Adrenal gland (tissue), 12 donors: Measurements from ENCODE around the gene CIB2. TPM values are rescaled to one million over a fixed set of nuclear protein-coding genes. Genes with fewer than 3 reads are reported as not detected.

Experiments
- DNase-seq, 7 donors: peaks; one replicate each; pipeline ENCODE4 v3.0.0-alpha.2; 2019 to 2020
- H3K27ac ChIP-seq, 5 donors: fragments of 200-600 bp; sonication (generic) in 4 of 5; 1 replicate in 3 of 5; 2 replicates in 2 of 5; pipeline versions ENCODE4 v1.5.1 to v1.8.0; 2016 to 2020; ENCODE audit warnings: mild to moderate bottlenecking in 1 of 5
- H3K27me3 ChIP-seq: fragments of 200-600 bp; 2 replicates; pipeline ENCODE4 v1.8.0; 2021
- H3K36me3 ChIP-seq, 2 donors: fragments of 200-600 bp; replicated peaks in 1 of 2; 1 replicate in 1 of 2; 2 replicates in 1 of 2; pipeline versions ENCODE4 v1.5.1 to v1.8.0; 2018 to 2022
- H3K4me1 ChIP-seq, 2 donors: fragments of 200-600 bp; replicated peaks in 1 of 2; 1 replicate in 1 of 2; 2 replicates in 1 of 2; pipeline versions ENCODE4 v1.5.1 to v1.8.0; 2018 to 2021
- H3K4me3 ChIP-seq, 4 donors: fragments of 200-600 bp; sonication (generic) in 3 of 4; one replicate each; pipeline ENCODE4 v1.5.1; 2016 to 2018
- H3K9me3 ChIP-seq, 3 donors: fragments of 200-600 bp; sonication (generic) in 1 of 3; replicated peaks in 1 of 3; 1 replicate in 2 of 3; 2 replicates in 1 of 3; pipeline versions ENCODE4 v1.5.1 to v1.8.0; 2016 to 2021
- POLR2A ChIP-seq, 2 donors: fragments of 450-650 bp; IDR thresholded peaks; one replicate each; pipeline ENCODE4 v1.6.1; 2017; ENCODE audit warnings: antibody characterized with exemption in 2 of 2, mild to moderate bottlenecking in 2 of 2, moderate library complexity in 1 of 2
- WGBS, 4 donors: extraction: QIAGEN DNeasy Blood & Tissue Kit in 2 of 4; methylation state at CpG; one replicate each; pipeline versions ENCODE4 v1.1.5 to v1.1.7; 2013 to 2017; 5-methylcytosine and 5-hydroxymethylcytosine counted together
- intact Hi-C, 2 donors: fragments of 100-400 bp; cut with DNase I; formaldehyde crosslinking; loops; one replicate each; pipeline versions ENCODE4 v1.14.1 to v1.15.0; 2022 to 2023
- polyA plus RNA-seq, 3 donors: library from polyadenylated mRNA; stranded (reverse); fragments of 200-250 nt in 2 of 3; fragments of 350-450 nt in 1 of 3; fragmentation: Illumina TruSeq in 1 of 3; extraction: RNeasy Lipid Tissue Mini Kit (QIAGEN cat#74804) in 1 of 3; gene quantifications; one replicate each; pipeline ENCODE4 v1.2.3, GENCODE V29; 2013 to 2014
- total RNA-seq, 9 donors: library from RNA; depleted of rRNA in 4 of 9; stranded (reverse); fragments of >200 nt in 4 of 9; fragments of 120-200 nt in 1 of 9; fragmentation: NEBNext Ultra II Directional in 1 of 9; extraction: Animal tissue kit (Norgen Biotek cat#: 25700) in 1 of 9; gene quantifications; one replicate each; pipeline versions ENCODE4 v1.1.0 to v1.2.4, GENCODE V29; 2013 to 2023
- TF ChIP-seq, protein P1 (sequence below), 6 experiments: fragments of 450-650 bp in 4 of 6; fragments of 200-600 bp in 2 of 6; sonication (generic) in 1 of 6; IDR thresholded peaks; 1 replicate in 5 of 6; 2 replicates in 1 of 6; pipeline versions ENCODE4 v1.5.1 to v1.8.0; 2016 to 2021; ENCODE audit warnings: antibody characterized with exemption in 6 of 6, mild to moderate bottlenecking in 2 of 6, moderate library complexity in 1 of 6
- donor health status: healthy with polysubstance abuse.
- donor health status: Bipolar disorder and iron deficiency.
- donor health status: DM: yes; HTN: yes; CAD: no.
- donor health status: DM: no; HTN: no; CAD: no.
- donor health status: DM: no; HTN: no; CAD: no.
- donor health status: DM: yes; HTN: yes; CAD: no.

The CIB2 gene
- total and polyA plus RNA-seq, 12 donors = 4.4 to 37.8 (median 19.7) TPM

DNA sequence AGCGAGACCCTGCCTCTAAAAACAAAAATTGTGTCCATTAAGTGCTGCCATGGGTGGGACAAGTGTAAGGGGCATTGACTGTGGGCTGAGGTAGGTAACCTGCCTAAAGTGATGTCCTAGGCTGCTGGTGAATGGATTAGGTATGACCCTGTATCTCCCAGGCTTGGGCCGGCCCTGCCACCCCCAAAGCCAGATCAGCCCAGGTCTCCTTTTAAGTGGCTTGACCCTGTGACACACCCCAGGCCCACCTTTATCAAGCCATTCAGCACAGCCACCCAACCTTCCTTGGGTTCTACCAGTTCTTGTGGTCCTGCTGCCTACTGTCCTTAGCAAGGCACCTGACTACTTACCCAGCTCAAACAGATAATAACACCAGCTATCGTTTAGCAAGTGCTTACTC is 18.7 kb downstream of the CIB2 start:
- no peaks in the 10 kb centered on the region for H3K27me3 ChIP-seq
- H3K4me1 ChIP-seq = no peaks in the 10 kb centered on the region
- no peak overlapping the region for H3K4me3 ChIP-seq
- WGBS, 4 donors = 70 to 74% (median 72%) methylated on average over 3 of the region's 3 CpGs
- no peak overlapping the region for H3K27ac ChIP-seq
- intact Hi-C loops = loop anchor here (2.0 to 10.0 kb wide), 4 partner anchors 80 to 302 kb away; no protein-coding TSS in a partner anchor
- DNase-seq = no peak
- no peaks in the 10 kb centered on the region for H3K9me3 ChIP-seq
- TF ChIP-seq, protein P1, sequence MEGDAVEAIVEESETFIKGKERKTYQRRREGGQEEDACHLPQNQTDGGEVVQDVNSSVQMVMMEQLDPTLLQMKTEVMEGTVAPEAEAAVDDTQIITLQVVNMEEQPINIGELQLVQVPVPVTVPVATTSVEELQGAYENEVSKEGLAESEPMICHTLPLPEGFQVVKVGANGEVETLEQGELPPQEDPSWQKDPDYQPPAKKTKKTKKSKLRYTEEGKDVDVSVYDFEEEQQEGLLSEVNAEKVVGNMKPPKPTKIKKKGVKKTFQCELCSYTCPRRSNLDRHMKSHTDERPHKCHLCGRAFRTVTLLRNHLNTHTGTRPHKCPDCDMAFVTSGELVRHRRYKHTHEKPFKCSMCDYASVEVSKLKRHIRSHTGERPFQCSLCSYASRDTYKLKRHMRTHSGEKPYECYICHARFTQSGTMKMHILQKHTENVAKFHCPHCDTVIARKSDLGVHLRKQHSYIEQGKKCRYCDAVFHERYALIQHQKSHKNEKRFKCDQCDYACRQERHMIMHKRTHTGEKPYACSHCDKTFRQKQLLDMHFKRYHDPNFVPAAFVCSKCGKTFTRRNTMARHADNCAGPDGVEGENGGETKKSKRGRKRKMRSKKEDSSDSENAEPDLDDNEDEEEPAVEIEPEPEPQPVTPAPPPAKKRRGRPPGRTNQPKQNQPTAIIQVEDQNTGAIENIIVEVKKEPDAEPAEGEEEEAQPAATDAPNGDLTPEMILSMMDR (IDR thresholded peaks at IDR 0.05) = no peak
- no peak for TF ChIP-seq POLR2A (IDR thresholded peaks at IDR 0.05)
- H3K36me3 ChIP-seq = no peaks in the 10 kb centered on the region

DNA sequence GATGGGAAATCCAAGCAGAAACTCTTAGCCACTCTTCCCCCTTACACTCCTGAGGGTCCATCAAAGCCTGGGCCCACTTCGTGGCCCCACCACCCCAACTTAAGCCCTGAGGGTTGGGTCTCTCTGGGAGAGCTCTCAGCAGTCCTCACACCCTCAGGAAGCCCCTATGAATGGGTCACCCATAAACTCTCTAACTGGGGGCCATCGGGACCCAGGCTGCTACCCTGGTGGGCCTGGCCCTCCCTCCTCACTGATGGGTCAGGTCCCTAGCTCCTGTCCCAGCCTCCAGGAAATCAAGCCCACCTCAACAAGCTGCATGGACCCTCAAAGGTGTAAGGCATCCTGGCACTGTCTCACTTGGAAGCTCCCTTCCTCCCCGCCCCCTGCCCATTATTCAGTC is 19.5 kb downstream of the CIB2 start:
- Histone ChIP-seq H3K4me3 (no peak overlapping the region), H3K36me3 (no peaks in the 10 kb centered on the region), H3K4me1 (no peaks in the 10 kb centered on the region), H3K9me3 (no peaks in the 10 kb centered on the region), H3K27me3 (no peaks in the 10 kb centered on the region), H3K27ac (no peak overlapping the region)
- no peak for DNase-seq
- intact Hi-C loops = loop anchor here (2.0 to 10.0 kb wide), 4 partner anchors 81 to 303 kb away; no protein-coding TSS in a partner anchor
- WGBS, 4 donors = 74 to 92% (median 86%) methylated on average over 2 to 3 of the region's 3 CpGs
- no peak for TF ChIP-seq POLR2A (IDR thresholded peaks at IDR 0.05)
- TF ChIP-seq, protein P1 (IDR thresholded peaks at IDR 0.05) = no peak

- Histone ChIP-seq H3K27me3 (no peaks in the 10 kb centered on the region), H3K4me1 (no peaks in the 10 kb centered on the region), H3K27ac (no peak overlapping the region), H3K36me3 (no peaks in the 10 kb centered on the region), H3K9me3 (no peaks in the 10 kb centered on the region), H3K4me3 (no peak overlapping the region)
- WGBS, 4 donors = 92 to 100% (median 97%) methylated on average over 3 to 10 of the region's 10 CpGs
- no peak for DNase-seq
- intact Hi-C loops = loop anchor here (5.0 to 10.0 kb wide), 3 partner anchors 81 to 304 kb away; no protein-coding TSS in a partner anchor
- TF ChIP-seq POLR2A (IDR thresholded peaks at IDR 0.05) = no peak
- TF ChIP-seq, protein P1 (IDR thresholded peaks at IDR 0.05) = no peak
Observed at GRCh38 chr15:78110916-78111475, 20.2 kb downstream of the CIB2 start.

DNA sequence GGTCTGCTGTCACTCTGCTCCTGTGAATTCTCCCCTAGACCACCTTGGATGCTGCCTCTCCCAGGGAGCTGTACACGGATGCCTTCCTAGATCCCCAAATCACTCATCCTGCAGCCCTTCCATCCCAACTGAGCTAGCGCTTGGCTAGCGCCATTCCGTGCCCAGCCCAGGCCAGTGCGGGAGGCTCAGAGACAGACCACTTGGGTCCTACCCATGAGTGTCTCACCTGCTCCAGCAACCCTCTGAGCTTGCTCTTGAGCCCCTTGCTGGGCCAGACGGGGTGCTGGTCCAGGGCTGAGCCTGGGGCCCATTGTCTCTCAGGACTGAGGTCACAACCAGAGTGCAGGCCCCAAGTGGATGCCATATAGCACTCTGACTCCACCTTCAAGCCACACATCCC is 21.1 kb downstream of the CIB2 start:
- WGBS, 4 donors = 90 to 92% (median 91%) methylated on average over 6 of the region's 6 CpGs; no CpG with 5 or more reads in 1 of the 4 donors
- H3K9me3 ChIP-seq = no peaks in the 10 kb centered on the region
- no peak overlapping the region for H3K4me3 ChIP-seq
- intact Hi-C loops = loop anchor here (5.0 to 10.0 kb wide), 3 partner anchors 82 to 305 kb away; no protein-coding TSS in a partner anchor
- H3K27ac ChIP-seq = no peak overlapping the region
- no peak for TF ChIP-seq POLR2A (IDR thresholded peaks at IDR 0.05)
- TF ChIP-seq, protein P1 (IDR thresholded peaks at IDR 0.05) = no peak
- DNase-seq = no peak
- H3K27me3 ChIP-seq = no peaks in the 10 kb centered on the region
- peaks cover 0 to 6% of the 10 kb centered on the region in 2 donors for H3K4me1 ChIP-seq
- H3K36me3 ChIP-seq = no peaks in the 10 kb centered on the region
